CD4-positive, alpha-beta T cell treated with Interleukin-15 for 1 hour (primary cell): ENCODE measurements around the gene ZNF74.
"Not testable (repeated sequence)": the region's sequence is repeated elsewhere in the genome, so short reads cannot be mapped to it uniquely, and the experiment has no call there.

Source experiments
- DNase-seq: peaks from one replicate; pipeline ENCODE4 v3.0.0-alpha.2; 2020

The ZNF74 gene

DNA sequence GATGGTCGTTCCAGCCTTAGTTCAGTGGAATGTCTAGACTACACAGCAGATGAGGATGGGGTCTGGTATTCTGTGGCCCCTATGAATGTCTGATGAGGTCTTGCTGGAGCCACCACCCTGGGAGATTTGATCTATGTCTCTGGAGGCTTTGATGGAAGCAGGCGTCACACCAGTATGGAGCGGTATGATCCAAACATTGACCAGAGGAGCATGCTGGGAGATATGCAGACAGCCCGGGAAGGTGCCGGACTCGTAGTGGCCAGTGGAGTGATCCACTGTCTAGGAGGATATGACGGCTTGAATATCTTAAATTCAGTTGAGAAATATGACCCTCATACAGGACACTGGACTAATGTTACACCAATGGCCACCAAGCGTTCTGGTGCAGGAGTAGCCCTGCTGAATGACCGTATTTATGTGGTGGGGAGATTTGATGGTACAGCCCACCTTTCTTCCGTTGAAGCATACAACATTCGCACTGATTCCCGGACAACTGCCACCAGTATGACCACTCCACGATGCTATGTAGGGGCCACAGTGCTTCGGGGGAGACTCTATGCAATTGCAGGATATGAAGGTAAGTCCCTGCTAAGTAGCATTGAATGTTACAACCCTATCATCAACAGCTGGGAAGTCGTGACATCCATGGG lies 57.3 kb downstream of the ZNF74 start:
- DNase-seq, result not testable (repeated sequence)

DNA sequence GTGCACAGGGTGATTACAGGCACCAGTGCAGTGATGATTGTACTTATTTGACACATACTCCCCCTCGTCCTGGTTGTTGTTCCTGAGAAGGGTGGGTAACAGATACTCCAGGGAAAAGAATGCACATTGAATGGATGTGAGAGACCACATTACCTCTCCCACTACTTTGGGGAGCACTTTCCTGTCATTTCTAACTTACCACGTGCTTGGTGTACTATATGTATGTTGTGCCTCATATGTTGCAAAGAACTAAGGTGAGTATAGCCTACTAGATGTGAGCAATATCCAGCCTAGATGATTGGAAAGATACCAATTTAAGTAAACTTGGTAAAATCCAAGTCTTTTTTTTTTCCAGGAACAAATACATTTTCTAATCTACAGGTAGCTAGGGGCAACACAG lies 58.0 kb downstream of the ZNF74 start:
- DNase-seq, result no peak

DNA sequence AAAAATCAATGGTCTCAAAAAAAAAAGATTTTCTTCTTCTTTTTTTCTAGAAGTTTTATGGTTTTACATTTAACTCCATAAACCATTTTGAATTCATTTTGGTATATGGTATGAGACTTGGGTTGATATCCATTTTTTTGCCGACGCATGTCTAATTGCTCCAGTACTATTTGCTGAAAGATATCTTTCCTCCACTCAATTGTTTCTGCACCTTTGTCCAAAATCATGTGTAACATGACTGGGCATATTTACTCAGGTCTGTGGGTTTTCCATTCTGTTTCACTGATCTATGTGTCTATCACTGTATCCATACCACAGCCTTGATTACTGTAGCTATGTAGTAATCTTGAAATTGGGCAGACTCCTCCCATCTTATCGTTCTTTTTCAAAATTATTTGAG lies 59.3 kb downstream of the ZNF74 start:
- DNase-seq, result no peak

DNA sequence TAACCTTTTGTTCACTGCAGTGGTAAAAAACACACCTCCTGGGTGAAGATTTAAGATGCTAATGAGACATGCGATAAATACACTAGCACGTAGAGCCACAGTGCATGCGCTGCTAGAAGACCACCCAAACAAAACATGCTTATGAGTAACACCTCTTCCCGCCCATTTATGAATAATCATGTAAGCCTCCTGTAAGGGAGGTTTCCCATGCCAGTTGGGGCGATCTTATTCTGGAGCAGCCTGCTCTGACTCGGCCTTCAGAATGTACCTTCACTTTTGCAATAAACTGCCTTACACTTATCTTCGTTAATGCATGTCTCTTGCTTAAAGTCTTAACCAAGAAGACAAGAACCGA lies 61.7 kb downstream of the ZNF74 start:
- DNase-seq, result no peak

DNA sequence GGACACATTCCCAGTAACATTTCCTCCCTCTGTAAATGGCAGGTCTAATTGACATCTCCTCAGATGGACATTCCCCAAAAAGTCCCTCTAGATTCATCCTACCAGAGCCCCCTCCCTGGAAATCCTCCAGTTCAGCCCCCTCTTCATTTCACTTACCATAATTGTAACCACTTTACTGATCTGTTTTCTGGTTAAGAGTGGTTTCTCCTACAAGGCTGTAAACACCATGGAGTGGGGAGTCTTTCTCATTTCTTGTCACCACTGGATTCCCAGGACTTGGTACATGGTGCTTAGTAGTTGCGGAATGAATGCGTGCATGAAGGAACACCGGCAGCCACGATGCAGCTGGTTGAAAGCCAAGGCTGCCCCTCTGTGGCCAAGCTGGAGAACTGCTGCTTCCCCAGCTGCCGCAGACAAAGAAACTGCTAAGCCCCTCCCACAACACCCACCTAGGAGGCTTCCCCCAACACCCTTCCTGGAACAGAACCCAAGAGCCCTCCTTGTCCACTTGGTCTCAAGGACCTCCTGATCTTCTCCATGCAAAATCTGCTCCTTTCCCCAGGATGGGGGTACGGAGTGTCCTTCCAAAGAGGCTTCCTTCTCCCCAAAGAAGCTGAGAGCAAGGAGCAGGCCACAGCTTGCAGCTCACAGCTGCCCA lies 62.2 kb downstream of the ZNF74 start:
- peak; percentile 80 for DNase-seq

DNA sequence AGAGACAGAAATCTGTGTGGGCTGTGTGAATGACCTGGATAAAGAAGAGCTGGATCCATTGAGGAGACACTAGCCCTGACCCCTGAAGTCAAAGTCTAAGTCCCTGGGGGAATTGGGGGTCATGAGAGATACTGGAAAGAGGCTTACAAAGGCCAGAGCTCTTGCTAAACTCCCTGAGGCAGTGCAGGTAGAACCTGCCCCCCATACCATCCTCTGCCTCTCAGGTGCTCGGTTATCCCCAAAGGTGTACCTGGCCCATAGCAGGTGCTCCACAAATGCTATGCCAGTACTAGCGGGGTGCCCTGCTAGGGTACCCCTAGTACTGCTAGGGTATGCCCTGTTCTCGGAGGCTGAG lies 62.7 kb downstream of the ZNF74 start:
- DNase-seq, result no peak

DNA sequence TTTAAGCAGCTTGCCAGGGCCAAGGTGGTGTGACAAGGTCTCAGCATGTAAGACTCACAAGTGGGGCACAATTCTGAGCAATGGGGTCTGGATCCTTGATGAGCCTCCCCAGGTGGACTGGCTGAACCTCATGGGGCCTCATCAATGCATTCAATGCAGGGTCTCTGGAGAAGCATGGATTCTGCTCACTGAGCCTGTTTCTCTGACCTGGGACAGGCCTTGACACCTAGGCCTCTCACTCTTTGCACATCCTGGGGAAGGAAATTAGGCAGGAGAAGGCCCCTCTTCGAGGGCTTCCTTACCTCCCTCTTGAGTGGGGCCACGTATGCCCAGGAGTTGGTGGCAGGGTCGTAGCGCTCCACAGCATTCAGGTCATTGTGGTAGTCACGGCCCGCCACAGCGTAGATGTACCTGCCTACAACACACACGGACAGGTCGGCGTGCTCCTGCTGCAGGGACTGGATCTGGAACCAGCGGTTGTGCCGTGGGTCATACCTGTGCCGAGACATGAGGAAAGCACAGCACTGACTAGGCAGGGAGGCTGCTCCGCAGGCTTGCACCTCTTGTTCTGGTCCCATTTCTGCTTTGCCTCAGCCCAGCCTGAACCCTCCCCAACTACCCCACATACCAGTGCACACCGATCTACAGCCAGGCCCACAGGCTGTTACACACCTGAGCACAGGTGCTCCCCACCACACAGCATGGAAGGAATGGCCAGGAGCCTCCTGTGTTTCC lies 63.7 kb downstream of the ZNF74 start:
- no peak for DNase-seq
